ENCODE data around the gene ANKRD62. TPM values are rescaled to one million over a fixed set of nuclear protein-coding genes. Genes with fewer than 3 reads are reported as not detected.

The ANKRD62 gene
- total RNA-seq, 1 experiment from 2014 or later: not detected

Other genes with a start within 250 kb of the ANKRD62 start
- gene CHMP1B, start 242.4 kb upstream of the ANKRD62 start, total RNA-seq (2014; rRNA removed; shearing (Covaris generic)): 28.7 and 35.3 TPM in 2 replicates
- 13.8 and 18.7 TPM in 2 replicates for gene MPPE1, start 185.5 kb upstream of the ANKRD62 start, total RNA-seq (2014; rRNA removed; shearing (Covaris generic))
- gene IMPA2, start 112.3 kb upstream of the ANKRD62 start, total RNA-seq (2014; rRNA removed; shearing (Covaris generic)): 10.0 and 10.2 TPM in 2 replicates
- not detected in 2 replicates for gene CIDEA, start 160.5 kb downstream of the ANKRD62 start, total RNA-seq (2014; rRNA removed; shearing (Covaris generic))
- gene TUBB6, start 214.4 kb downstream of the ANKRD62 start, total RNA-seq (2014; rRNA removed; shearing (Covaris generic)): 522 and 588 TPM in 2 replicates